Measurements from ENCODE around the gene UCN.

The UCN gene

GRCh38 chr2:27356382-27357181 lies 48.3 kb upstream of the UCN start, which contains the start of gene GTF3C2 (continued):
- TF ChIP-seq ZBTB6 (tag by site-specific recombination; IDR thresholded peaks at IDR 0.05) (0 out of 2 replicates have a peak, but pooled peaks have one; percentile 10), ZNF146 (tag by site-specific recombination; IDR thresholded peaks at IDR 0.05) (no peak; the same call in 1 of the 2 replicates), ZNF791 (tag by site-specific recombination; IDR thresholded peaks at IDR 0.05) (no peak), ZNF610 (tag by site-specific recombination; IDR thresholded peaks at IDR 0.05; ENCODE audit: borderline replicate concordance) (no peak), SP3 (tag by site-specific recombination; IDR thresholded peaks at IDR 0.05) (peak; percentile 69), KLF10 (tag by site-specific recombination; IDR thresholded peaks at IDR 0.05) (no peak), ZFP41 (tag by site-specific recombination; IDR thresholded peaks at IDR 0.05; ENCODE audit: borderline replicate concordance) (no peak), ZFP69B (tag by site-specific recombination; IDR thresholded peaks at IDR 0.05) (peak; percentile 93), ZNF416 (tag by site-specific recombination; IDR thresholded peaks at IDR 0.05) (no peak), ZNF701 (tag by site-specific recombination; IDR thresholded peaks at IDR 0.05) (no peak), ZNF626 (tag by site-specific recombination; IDR thresholded peaks at IDR 0.05) (no peak), ZNF837 (tag by site-specific recombination; IDR thresholded peaks at IDR 0.05) (no peak), ZNF76 (tag by site-specific recombination; IDR thresholded peaks at IDR 0.05; ENCODE audit: borderline replicate concordance, low read depth) (peak; percentile 89), ZNF311 (tag by site-specific recombination; IDR thresholded peaks at IDR 0.05; ENCODE audit: borderline replicate concordance) (no peak), ZNF354C (tag by site-specific recombination; IDR thresholded peaks at IDR 0.05; ENCODE audit: borderline replicate concordance, low read depth) (no peak), KLF9 (tag by site-specific recombination; IDR thresholded peaks at IDR 0.05; ENCODE audit: low read depth) (no peak), ZNF23 (tag by site-specific recombination; IDR thresholded peaks at IDR 0.05; ENCODE audit: borderline replicate concordance) (no peak), ZNF518A (tag by site-specific recombination; conservative IDR thresholded peaks at IDR 0.05; ENCODE audit: low read depth) (peak; percentile 54; the same call in 1 of the 2 replicates), ZNF148 (tag by site-specific recombination; IDR thresholded peaks at IDR 0.05; ENCODE audit: borderline replicate concordance) (no peak), PRDM10 (tag by site-specific recombination; IDR thresholded peaks at IDR 0.05) (peak; percentile 100), PATZ1 (tag by site-specific recombination; IDR thresholded peaks at IDR 0.05) (peak; percentile 95)

All from HEK293 (cell line).